Osteocyte (in vitro differentiated cells): ENCODE results near the gene ANP32E. TPM values are rescaled to one million over a fixed set of nuclear protein-coding genes. Genes with fewer than 3 reads are reported as not detected.

Experiments
- DNase-seq: peaks from one replicate; pipeline ENCODE4 v3.0.0; 2021; ENCODE audit warnings: mixed read lengths; ENCODE audit not compliant: unreplicated experiment; ENCODE audit errors: extremely low spot score
- H3K27ac Mint-ChIP-seq: one replicate; pipeline ENCODE4 v1.8.0; 2021; ENCODE audit warnings: mild to moderate bottlenecking, mixed read lengths; ENCODE audit not compliant: unreplicated experiment
- H3K27me3 Mint-ChIP-seq: one replicate; pipeline ENCODE4 v1.8.0; 2021; ENCODE audit warnings: mixed read lengths; ENCODE audit not compliant: unreplicated experiment
- H3K36me3 Mint-ChIP-seq: one replicate; pipeline ENCODE4 v1.8.0; 2021; ENCODE audit warnings: mixed read lengths; ENCODE audit not compliant: unreplicated experiment
- H3K4me1 Mint-ChIP-seq: one replicate; pipeline ENCODE4 v1.8.0; 2021; ENCODE audit warnings: mixed read lengths; ENCODE audit not compliant: unreplicated experiment
- H3K4me3 Mint-ChIP-seq: one replicate; pipeline ENCODE4 v1.8.0; 2021; ENCODE audit warnings: mild to moderate bottlenecking, moderate library complexity, mixed read lengths; ENCODE audit not compliant: unreplicated experiment
- H3K9me3 Mint-ChIP-seq: one replicate; pipeline ENCODE4 v1.8.0; 2021; ENCODE audit warnings: mixed read lengths; ENCODE audit not compliant: unreplicated experiment
- total RNA-seq: library from RNA; stranded (reverse); gene quantifications from 2 replicates; pipeline ENCODE4 v1.2.1, GENCODE V29; 2021
- TF ChIP-seq, protein P1 (sequence below): fragments of 200-600 bp; sonication (generic); IDR thresholded peaks from 2 replicates; pipeline ENCODE4 v1.5.0; 2021; ENCODE audit warnings: antibody characterized with exemption, mild to moderate bottlenecking, moderate library complexity

Gene ANP32E
- total RNA-seq, 1 donor from 2014 or later = 29.5 TPM

- TF ChIP-seq, protein P1, sequence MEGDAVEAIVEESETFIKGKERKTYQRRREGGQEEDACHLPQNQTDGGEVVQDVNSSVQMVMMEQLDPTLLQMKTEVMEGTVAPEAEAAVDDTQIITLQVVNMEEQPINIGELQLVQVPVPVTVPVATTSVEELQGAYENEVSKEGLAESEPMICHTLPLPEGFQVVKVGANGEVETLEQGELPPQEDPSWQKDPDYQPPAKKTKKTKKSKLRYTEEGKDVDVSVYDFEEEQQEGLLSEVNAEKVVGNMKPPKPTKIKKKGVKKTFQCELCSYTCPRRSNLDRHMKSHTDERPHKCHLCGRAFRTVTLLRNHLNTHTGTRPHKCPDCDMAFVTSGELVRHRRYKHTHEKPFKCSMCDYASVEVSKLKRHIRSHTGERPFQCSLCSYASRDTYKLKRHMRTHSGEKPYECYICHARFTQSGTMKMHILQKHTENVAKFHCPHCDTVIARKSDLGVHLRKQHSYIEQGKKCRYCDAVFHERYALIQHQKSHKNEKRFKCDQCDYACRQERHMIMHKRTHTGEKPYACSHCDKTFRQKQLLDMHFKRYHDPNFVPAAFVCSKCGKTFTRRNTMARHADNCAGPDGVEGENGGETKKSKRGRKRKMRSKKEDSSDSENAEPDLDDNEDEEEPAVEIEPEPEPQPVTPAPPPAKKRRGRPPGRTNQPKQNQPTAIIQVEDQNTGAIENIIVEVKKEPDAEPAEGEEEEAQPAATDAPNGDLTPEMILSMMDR = peak; percentile 66
- no peak for DNase-seq
Measured at GRCh38 chr1:150281221-150281757, 45.4 kb upstream of the ANP32E start.

DNA sequence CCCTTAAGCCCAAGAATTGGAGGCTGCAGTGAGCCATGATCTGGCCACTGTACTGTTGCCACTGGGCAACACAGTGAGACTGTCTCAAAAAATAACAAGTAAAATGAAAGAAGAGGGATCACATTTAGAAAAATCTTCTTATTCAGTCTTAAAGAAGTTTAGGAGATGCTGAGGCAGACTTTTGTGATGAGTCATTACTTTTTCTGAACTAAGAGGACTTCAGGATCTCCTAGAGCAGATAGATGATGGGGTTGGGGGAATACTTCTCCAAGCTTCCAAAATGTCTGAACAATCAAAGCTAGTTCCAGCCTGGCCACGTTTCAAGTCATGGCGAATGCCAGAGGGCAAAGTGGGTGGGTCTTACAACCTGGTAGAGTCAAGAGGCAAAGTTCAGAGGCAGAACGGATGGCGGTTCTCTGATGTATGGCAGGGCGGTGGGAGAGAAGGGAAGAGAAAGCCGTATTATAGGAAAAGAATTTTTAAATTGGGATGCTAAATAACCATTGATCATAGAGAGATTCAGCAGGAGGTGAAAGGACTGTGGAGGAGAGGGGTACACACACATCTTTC lies 44.3 kb upstream of the ANP32E start:
- peaks cover 30% of the 10 kb centered on the region for H3K36me3 Mint-ChIP-seq
- H3K9me3 Mint-ChIP-seq = no peaks in the 10 kb centered on the region
- TF ChIP-seq, protein P1 = no peak
- peaks cover 19% of the 10 kb centered on the region for H3K4me1 Mint-ChIP-seq
- no peak overlapping the region for H3K27ac Mint-ChIP-seq
- H3K27me3 Mint-ChIP-seq = peaks cover 4% of the 10 kb centered on the region
- H3K4me3 Mint-ChIP-seq = no peak overlapping the region
- DNase-seq = no peak

More at GRCh38 chr1:150281221-150281757, 45.4 kb upstream of the ANP32E start:
- Mint-ChIP-seq H3K27ac (peak overlapping the region; percentile 79), H3K9me3 (no peaks in the 10 kb centered on the region), H3K27me3 (peaks cover 4% of the 10 kb centered on the region), H3K4me3 (peak overlapping the region; percentile 80), H3K4me1 (peaks cover 19% of the 10 kb centered on the region), H3K36me3 (peaks cover 31% of the 10 kb centered on the region)

DNA sequence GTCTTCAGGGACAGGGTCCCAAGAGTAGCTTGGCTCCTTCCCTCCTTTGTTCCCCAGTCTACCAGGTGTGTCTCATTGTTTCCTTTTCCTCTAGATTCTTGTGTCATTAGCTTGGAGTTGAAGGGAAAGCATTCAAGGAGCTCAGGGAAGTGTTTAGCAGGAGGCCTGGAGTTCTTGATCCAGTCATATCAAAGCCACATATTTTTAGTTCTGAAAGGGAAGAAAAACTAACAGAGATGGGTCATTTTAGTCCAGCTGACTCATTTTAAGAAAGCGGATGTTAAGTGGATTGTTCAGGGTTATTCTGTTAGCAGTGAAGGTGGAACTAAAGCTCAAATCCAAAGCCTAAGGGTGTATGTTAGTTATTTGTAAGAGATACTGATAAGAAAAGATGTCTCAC lies 37.4 kb upstream of the ANP32E start:
- Mint-ChIP-seq H3K9me3 (no peaks in the 10 kb centered on the region), H3K4me1 (peaks cover 35% of the 10 kb centered on the region), H3K27me3 (no peaks in the 10 kb centered on the region), H3K27ac (peak overlapping the region; percentile 98), H3K36me3 (peaks cover 12% of the 10 kb centered on the region), H3K4me3 (peak overlapping the region; percentile 76)
- TF ChIP-seq, protein P1 = no peak
- DNase-seq = no peak

- Mint-ChIP-seq H3K27me3 (no peaks in the 10 kb centered on the region), H3K4me1 (peaks cover 48% of the 10 kb centered on the region), H3K9me3 (no peaks in the 10 kb centered on the region), H3K4me3 (peak overlapping the region; percentile 31), H3K27ac (peak overlapping the region; percentile 98), H3K36me3 (peaks cover 11% of the 10 kb centered on the region)
- DNase-seq = no peak
- TF ChIP-seq, protein P1 = no peak
Measured at GRCh38 chr1:150271291-150271959, 35.5 kb upstream of the ANP32E start.

DNA sequence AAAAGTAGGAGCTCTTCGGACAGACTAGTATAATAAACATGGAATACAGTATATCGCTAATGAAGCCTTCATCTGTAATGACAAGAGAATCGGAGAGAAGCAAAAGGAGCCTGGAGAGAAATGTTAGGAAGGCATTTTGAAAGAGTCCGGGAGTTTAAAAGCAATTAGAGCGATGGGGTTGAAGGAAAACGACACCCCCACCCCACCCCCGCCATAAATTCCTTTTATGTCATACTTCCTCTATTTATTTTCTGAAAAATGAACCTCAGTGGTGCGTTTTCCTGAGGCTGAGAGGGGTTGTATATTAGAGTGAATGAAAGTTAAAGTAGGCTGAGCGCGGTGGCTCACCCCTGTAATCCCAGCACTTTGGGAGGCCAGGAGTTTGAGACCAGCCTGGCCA lies 33.5 kb upstream of the ANP32E start:
- H3K36me3 Mint-ChIP-seq = peaks cover 19% of the 10 kb centered on the region
- no peaks in the 10 kb centered on the region for H3K9me3 Mint-ChIP-seq
- peak overlapping the region; percentile 98 for H3K4me3 Mint-ChIP-seq
- peaks cover 48% of the 10 kb centered on the region for H3K4me1 Mint-ChIP-seq
- DNase-seq = no peak
- TF ChIP-seq, protein P1 = no peak
- H3K27ac Mint-ChIP-seq = peak overlapping the region; percentile 95
- no peaks in the 10 kb centered on the region for H3K27me3 Mint-ChIP-seq
